Ascending aorta (tissue), 2 donors: ENCODE data around the gene PLK3. TPM values are rescaled to one million over a fixed set of nuclear protein-coding genes. Genes with fewer than 3 reads are reported as not detected.

ENCODE experiments used
- DNase-seq, 2 donors: peaks; one replicate each; pipeline ENCODE4 v3.0.0-alpha.2; 2019; ENCODE audit warnings: low spot score in 2 of 2
- H3K27ac ChIP-seq, 2 donors: fragments of 200-600 bp; sonication (generic); one replicate each; pipeline ENCODE4 v1.5.1; 2016 to 2017; ENCODE audit warnings: mild to moderate bottlenecking in 1 of 2
- H3K27me3 ChIP-seq: fragments of 200-600 bp; sonication (generic); one replicate; pipeline ENCODE4 v1.5.1; 2017
- H3K36me3 ChIP-seq, 2 donors: fragments of 200-600 bp; sonication (generic); one replicate each; pipeline ENCODE4 v1.5.1; 2016
- H3K4me1 ChIP-seq, 2 donors: fragments of 200-600 bp; sonication (generic); one replicate each; pipeline ENCODE4 v1.5.1; 2016 to 2017; ENCODE audit warnings: mild to moderate bottlenecking in 1 of 2
- H3K4me3 ChIP-seq, 2 donors: fragments of 200-600 bp; sonication (generic); one replicate each; pipeline ENCODE4 v1.5.1; 2016 to 2017; ENCODE audit warnings: mild to moderate bottlenecking in 1 of 2
- H3K9me3 ChIP-seq, 2 donors: fragments of 200-600 bp; sonication (generic); one replicate each; pipeline ENCODE4 v1.5.1; 2016
- intact Hi-C: fragments of 100-400 bp; cut with DNase I; formaldehyde crosslinking; loops from one replicate; pipeline ENCODE4 v1.15.1; 2023
- total RNA-seq: library from RNA; depleted of rRNA; stranded (reverse); fragments of >200 nt; gene quantifications from one replicate; pipeline ENCODE4 v1.1.0, GENCODE V29; 2016
- TF ChIP-seq, protein P1 (sequence below), 3 experiments: fragments of 200-600 bp in 2 of 3; fragments of 450-650 bp in 1 of 3; sonication (generic) in 2 of 3; IDR thresholded peaks; one replicate each; pipeline ENCODE4 v1.5.1; 2016 to 2019; ENCODE audit warnings: antibody characterized with exemption in 3 of 3, mild to moderate bottlenecking in 1 of 3, moderate library complexity in 1 of 3

PLK3 gene
- total RNA-seq, 1 donor from 2014 or later = 107 TPM

DNA sequence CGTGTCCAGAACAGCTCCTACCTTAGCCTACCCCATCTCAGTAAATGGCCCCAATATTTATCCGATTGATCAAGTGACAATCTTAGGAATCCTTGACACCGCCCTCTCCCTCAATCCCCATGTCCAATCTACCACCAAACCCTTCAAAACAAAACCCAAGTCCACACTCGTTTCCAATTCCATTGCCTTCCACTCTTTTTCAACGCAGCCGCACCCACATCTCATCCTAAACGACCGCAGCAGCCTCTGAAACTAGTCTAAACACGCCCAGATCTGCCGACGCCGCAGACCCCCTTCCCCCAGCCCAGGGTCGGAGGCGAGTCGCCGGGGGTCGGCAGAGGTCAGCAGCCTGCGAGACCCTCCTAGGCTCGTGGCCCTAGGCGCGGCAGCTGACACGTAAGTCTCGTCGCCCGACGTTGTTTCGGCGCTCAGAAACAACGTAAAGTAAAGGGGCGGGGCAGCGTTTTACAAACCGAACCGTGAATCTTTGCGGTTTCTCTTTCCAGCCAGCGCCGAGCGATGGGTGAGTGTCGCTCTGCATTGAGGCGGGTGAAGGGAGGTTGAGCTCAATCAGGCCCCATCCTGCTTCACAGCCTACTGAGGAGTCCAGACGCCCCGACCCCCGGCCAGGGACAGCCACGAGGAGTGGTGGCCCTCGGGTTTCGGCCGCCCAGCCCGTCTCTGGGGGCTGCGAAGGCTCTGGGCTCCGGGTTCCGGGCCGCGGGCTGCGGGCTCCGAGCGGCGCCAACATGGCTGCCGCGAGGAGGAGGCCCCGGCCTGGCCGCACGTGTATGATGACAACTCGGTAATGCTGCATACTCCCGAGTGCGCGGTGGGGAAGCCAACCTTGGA, 24.9 kb upstream of the PLK3 start, which contains the start of gene RPS8:
Gene RPS8, plus strand, starts transcription at position 463 of the 852 bp plus-strand sequence. Its CDS starts 57 bp downstream, at position 520.
- Histone ChIP-seq H3K36me3 (peaks cover 20 to 36% of the 10 kb centered on the region in 2 donors), H3K27me3 (no peaks in the 10 kb centered on the region), H3K4me1 (peaks cover 8 to 9% of the 10 kb centered on the region in 2 donors), H3K4me3 (peak within 1 kb of the TSS; percentile 60 to 78), H3K27ac (peak within 1 kb of the TSS; percentile 89 to 93), H3K9me3 (no peaks in the 10 kb centered on the region)
- peak; percentile 56 to 96 for DNase-seq
- intact Hi-C loops = loop anchor here (1.0 to 5.0 kb wide), 4 partner anchors 23 to 527 kb away; partner anchors contain the start of genes KIF2C and RNU5D-1
- TF ChIP-seq, protein P1, sequence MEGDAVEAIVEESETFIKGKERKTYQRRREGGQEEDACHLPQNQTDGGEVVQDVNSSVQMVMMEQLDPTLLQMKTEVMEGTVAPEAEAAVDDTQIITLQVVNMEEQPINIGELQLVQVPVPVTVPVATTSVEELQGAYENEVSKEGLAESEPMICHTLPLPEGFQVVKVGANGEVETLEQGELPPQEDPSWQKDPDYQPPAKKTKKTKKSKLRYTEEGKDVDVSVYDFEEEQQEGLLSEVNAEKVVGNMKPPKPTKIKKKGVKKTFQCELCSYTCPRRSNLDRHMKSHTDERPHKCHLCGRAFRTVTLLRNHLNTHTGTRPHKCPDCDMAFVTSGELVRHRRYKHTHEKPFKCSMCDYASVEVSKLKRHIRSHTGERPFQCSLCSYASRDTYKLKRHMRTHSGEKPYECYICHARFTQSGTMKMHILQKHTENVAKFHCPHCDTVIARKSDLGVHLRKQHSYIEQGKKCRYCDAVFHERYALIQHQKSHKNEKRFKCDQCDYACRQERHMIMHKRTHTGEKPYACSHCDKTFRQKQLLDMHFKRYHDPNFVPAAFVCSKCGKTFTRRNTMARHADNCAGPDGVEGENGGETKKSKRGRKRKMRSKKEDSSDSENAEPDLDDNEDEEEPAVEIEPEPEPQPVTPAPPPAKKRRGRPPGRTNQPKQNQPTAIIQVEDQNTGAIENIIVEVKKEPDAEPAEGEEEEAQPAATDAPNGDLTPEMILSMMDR (IDR thresholded peaks at IDR 0.05) = no peak

DNA sequence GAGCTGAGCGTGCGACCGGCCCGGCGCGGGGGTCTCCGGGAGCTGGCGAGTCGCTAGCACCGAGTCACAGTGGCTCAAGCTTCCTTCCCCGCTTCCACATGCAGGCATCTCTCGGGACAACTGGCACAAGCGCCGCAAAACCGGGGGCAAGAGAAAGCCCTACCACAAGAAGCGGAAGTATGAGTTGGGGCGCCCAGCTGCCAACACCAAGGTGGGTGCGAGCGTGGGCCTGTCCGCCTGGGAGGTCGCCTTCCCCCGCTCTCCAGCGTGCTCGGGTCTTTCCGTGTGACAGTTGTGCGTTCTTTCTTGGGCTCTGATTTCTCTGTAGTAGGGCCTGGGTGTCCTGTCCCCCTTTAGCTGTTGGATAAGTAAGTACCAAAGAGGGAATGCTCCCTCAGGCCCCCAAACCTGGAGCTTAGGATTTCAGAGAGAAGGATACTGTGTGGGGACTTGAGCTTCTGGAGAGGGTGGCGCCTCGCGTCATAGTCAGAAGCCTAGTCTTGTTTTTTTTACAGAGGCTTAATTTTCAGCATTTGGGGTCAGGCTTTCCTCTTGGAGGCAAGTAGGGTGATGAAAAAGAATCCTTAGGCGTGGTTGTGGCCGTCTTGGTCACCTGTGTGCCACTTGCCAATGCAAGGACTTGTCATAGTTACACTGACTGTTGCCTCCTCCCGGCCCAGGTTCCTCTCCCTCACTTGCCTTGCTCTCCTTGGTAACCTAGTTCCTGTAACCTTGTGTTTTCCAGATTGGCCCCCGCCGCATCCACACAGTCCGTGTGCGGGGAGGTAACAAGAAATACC, 24.0 kb upstream of the PLK3 start:
- intact Hi-C loops = loop anchor here (1.0 to 5.0 kb wide), 4 partner anchors 23 to 526 kb away; partner anchors contain the start of genes KIF2C and RNU5D-1
- Histone ChIP-seq H3K9me3 (no peaks in the 10 kb centered on the region), H3K27me3 (no peaks in the 10 kb centered on the region), H3K4me1 (peaks cover 8 to 9% of the 10 kb centered on the region in 2 donors), H3K27ac (peak overlapping the region; percentile 89 to 93), H3K36me3 (peaks cover 20 to 43% of the 10 kb centered on the region in 2 donors), H3K4me3 (peak overlapping the region; percentile 60 to 78)
- TF ChIP-seq, protein P1 (IDR thresholded peaks at IDR 0.05) = no peak
- no peak for DNase-seq

DNA sequence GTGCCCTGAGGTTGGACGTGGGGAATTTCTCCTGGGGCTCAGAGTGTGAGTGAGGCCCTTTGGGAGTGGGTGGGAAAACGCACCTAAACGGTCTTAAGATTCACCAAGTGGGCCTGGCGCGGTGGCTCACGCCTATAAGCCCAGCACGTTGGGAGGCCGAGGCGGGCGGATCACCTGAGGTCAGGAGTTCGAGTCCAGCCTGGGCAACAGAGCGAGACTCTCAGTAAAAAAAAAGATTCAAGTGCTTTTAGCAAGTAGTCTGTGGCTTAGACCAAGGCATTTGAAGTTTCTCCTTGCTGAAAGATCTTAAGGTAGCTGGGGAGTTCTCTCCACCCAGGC, 23.5 kb upstream of the PLK3 start:
- TF ChIP-seq, protein P1 (IDR thresholded peaks at IDR 0.05) = no peak
- no peak for DNase-seq
- no peaks in the 10 kb centered on the region for H3K9me3 ChIP-seq
- H3K4me1 ChIP-seq = peaks cover 8 to 9% of the 10 kb centered on the region in 2 donors
- H3K27me3 ChIP-seq = no peaks in the 10 kb centered on the region
- H3K4me3 ChIP-seq = peak overlapping the region; percentile 60 to 78
- peak overlapping the region; percentile 89 to 93 for H3K27ac ChIP-seq
- H3K36me3 ChIP-seq = peaks cover 20 to 43% of the 10 kb centered on the region in 2 donors
- intact Hi-C loops = loop anchor here (5.0 kb wide), 1 partner anchor 526 kb away; no protein-coding TSS in a partner anchor

DNA sequence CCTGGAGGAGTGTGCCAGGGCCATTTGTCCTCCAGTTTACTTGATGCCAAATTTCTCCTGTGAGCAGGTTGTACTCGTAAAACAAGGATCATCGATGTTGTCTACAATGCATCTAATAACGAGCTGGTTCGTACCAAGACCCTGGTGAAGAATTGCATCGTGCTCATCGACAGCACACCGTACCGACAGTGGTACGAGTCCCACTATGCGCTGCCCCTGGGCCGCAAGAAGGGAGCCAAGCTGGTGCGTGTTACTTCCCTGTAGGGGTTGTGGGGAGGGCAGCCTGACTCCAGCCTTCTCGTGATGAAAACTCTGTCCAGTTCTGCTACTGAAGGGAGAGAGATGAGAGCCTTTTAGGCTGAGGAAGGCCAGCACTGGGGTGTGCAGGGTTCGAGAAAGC, 22.6 kb upstream of the PLK3 start:
- intact Hi-C loops = loop anchor here (5.0 kb wide), 1 partner anchor 525 kb away; no protein-coding TSS in a partner anchor
- no peak for DNase-seq
- peaks cover 8 to 9% of the 10 kb centered on the region in 2 donors for H3K4me1 ChIP-seq
- peaks cover 20 to 43% of the 10 kb centered on the region in 2 donors for H3K36me3 ChIP-seq
- H3K4me3 ChIP-seq = no peak overlapping the region
- H3K27me3 ChIP-seq = no peaks in the 10 kb centered on the region
- H3K27ac ChIP-seq = no peak overlapping the region
- TF ChIP-seq, protein P1 (IDR thresholded peaks at IDR 0.05) = no peak
- no peaks in the 10 kb centered on the region for H3K9me3 ChIP-seq

DNA sequence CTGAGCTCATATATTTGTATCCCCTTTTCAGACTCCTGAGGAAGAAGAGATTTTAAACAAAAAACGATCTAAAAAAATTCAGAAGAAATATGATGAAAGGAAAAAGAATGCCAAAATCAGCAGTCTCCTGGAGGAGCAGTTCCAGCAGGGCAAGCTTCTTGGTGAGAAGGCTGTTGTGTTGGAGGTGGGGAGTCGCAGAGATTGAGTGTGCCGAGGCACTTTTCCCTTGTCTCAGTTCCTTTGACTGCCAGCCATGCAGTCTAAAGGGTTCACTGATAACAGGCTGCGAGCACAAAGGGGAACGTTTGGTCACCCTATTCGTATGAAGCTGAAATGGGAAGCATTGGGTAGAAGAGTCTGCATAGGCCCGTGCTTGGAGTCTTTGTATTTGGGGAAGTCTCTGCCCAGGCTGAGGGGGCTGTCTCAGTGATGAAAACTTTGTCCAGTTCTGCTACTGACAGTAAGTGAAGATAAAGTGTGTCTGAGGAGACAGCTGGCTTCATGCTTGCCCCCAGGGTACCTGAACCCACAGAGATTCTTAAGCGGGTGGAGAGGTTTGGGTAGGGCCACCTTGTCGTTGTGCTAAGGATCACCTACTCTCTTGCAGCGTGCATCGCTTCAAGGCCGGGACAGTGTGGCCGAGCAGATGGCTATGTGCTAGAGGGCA, 22.1 kb upstream of the PLK3 start:
- TF ChIP-seq, protein P1 (IDR thresholded peaks at IDR 0.05) = no peak
- no peaks in the 10 kb centered on the region for H3K27me3 ChIP-seq
- H3K4me1 ChIP-seq = peaks cover 8 to 9% of the 10 kb centered on the region in 2 donors
- H3K4me3 ChIP-seq = no peak overlapping the region
- peaks cover 20 to 43% of the 10 kb centered on the region in 2 donors for H3K36me3 ChIP-seq
- no peak for DNase-seq
- no peaks in the 10 kb centered on the region for H3K9me3 ChIP-seq
- H3K27ac ChIP-seq = no peak overlapping the region
- intact Hi-C loops = loop anchor here (5.0 kb wide), 1 partner anchor 524 kb away; no protein-coding TSS in a partner anchor
